Measurements from ENCODE around the gene FGR.

GRCh38 chr1:27633298-27633610 is 1.7 kb downstream of the FGR start:
- TF ChIP-seq CREB5 (CRISPR knock-in tag; IDR thresholded peaks at IDR 0.05; ENCODE audit: low read depth) (no peak), ZNF70 (CRISPR knock-in tag; IDR thresholded peaks at IDR 0.05) (no peak), ZC3H10 (CRISPR knock-in tag; IDR thresholded peaks at IDR 0.05) (no peak), GLIS3 (CRISPR knock-in tag; IDR thresholded peaks at IDR 0.05) (no peak), ZFP30 (CRISPR knock-in tag; IDR thresholded peaks at IDR 0.05) (no peak), TCF4 (CRISPR knock-in tag; IDR thresholded peaks at IDR 0.05; ENCODE audit: borderline replicate concordance) (no peak)
- TF ChIP-seq, protein P1, sequence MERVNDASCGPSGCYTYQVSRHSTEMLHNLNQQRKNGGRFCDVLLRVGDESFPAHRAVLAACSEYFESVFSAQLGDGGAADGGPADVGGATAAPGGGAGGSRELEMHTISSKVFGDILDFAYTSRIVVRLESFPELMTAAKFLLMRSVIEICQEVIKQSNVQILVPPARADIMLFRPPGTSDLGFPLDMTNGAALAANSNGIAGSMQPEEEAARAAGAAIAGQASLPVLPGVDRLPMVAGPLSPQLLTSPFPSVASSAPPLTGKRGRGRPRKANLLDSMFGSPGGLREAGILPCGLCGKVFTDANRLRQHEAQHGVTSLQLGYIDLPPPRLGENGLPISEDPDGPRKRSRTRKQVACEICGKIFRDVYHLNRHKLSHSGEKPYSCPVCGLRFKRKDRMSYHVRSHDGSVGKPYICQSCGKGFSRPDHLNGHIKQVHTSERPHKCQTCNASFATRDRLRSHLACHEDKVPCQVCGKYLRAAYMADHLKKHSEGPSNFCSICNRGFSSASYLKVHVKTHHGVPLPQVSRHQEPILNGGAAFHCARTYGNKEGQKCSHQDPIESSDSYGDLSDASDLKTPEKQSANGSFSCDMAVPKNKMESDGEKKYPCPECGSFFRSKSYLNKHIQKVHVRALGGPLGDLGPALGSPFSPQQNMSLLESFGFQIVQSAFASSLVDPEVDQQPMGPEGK (CRISPR knock-in tag; IDR thresholded peaks at IDR 0.05; ENCODE audit: borderline replicate concordance): no peak
